Fibroblast of lung (primary cell): ENCODE measurements around the gene ATP9B.

Experiments used
- EZH2 ChIP-seq: IDR thresholded peaks from 2 replicates; pipeline ENCODE4 v1.5.1; 2012; ENCODE audit warnings: low read length, control low read depth, mild to moderate bottlenecking; ENCODE audit errors: missing control alignments
- TF ChIP-seq, protein P1 (sequence below), 2 donors: IDR thresholded peaks in 1 of 2; conservative IDR thresholded peaks in 1 of 2; 1 replicate in 1 of 2; 2 replicates in 1 of 2; pipeline ENCODE4 v1.5.1; 2011 to 2012; ENCODE audit warnings: low read length in 2 of 2, control low read depth in 1 of 2, inconsistent platforms in 1 of 2, low read depth in 1 of 2, mild to moderate bottlenecking in 1 of 2

DNA sequence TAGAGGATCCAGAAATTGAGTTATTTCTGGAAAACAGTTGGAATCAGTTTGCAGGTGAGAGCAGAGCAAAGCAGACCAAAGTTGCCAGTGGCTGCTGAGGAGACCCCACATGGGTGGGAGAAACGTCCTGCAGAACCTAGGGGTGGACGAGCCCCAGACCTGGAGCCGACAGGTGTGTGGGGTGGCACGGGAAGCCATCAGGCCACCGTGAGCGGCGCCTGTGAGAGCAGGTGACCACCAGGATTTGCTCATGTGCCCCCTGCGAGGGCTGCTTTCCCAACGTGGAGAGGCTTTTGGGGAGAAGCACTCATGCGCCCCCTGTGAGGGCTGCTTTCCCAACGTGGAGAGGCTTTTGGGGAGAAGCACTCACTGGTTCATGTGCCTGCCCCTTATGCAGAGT is 209.7 kb downstream of the ATP9B start:
- TF ChIP-seq, protein P1, sequence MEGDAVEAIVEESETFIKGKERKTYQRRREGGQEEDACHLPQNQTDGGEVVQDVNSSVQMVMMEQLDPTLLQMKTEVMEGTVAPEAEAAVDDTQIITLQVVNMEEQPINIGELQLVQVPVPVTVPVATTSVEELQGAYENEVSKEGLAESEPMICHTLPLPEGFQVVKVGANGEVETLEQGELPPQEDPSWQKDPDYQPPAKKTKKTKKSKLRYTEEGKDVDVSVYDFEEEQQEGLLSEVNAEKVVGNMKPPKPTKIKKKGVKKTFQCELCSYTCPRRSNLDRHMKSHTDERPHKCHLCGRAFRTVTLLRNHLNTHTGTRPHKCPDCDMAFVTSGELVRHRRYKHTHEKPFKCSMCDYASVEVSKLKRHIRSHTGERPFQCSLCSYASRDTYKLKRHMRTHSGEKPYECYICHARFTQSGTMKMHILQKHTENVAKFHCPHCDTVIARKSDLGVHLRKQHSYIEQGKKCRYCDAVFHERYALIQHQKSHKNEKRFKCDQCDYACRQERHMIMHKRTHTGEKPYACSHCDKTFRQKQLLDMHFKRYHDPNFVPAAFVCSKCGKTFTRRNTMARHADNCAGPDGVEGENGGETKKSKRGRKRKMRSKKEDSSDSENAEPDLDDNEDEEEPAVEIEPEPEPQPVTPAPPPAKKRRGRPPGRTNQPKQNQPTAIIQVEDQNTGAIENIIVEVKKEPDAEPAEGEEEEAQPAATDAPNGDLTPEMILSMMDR (conservative IDR thresholded peaks at IDR 0.05 in 1 of 2, IDR thresholded peaks at IDR 0.05 in 1 of 2; ENCODE audit: low read depth in 1 of 2, low read length in 2 of 2): no peak
- TF ChIP-seq EZH2: no peak
